ENCODE measurements around the gene EZR. TPM values are rescaled to one million over a fixed set of nuclear protein-coding genes. Genes with fewer than 3 reads are reported as not detected.
"Not testable (repeated sequence)": the region's sequence is repeated elsewhere in the genome, so short reads cannot be mapped to it uniquely, and the experiment has no call there.

Gene EZR
- total RNA-seq, 1 donor from 2014 or later: 314 TPM

GRCh38 chr6:158797331-158798310 lies 21.5 kb downstream of the EZR start:
- DNase-seq (ENCODE audit: low spot score): no peak

- peak; percentile 17 for DNase-seq (ENCODE audit: low spot score)
These were observed 22.8 kb downstream of the EZR start for GRCh38 chr6:158796353-158796752.

- DNase-seq (ENCODE audit: low spot score): no peak
These were observed 23.7 kb downstream of the EZR start for GRCh38 chr6:158795516-158795915.

DNA sequence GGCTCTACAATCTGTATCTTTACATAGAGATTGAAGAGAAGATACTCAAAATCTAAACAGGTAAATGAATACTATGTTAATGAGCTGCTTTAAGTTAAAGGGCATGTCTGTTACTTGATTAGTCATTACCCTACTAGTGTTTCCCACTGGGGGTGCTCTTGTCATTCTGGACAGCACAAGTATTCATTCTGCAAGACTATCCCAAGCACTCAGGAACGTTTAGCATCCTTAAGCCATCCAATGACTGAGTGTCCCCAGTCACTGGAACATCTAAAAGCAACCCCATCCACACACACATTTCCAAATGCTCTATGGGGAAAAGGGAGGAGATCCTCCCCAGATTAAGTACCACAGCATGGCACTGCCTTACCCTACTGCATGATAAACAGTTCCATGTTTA lies 25.7 kb downstream of the EZR start:
- DNase-seq (ENCODE audit: low spot score): no peak

- not testable (repeated sequence) for DNase-seq (ENCODE audit: low spot score)
These were observed 26.7 kb downstream of the EZR start for GRCh38 chr6:158792505-158792904.

- no peak for DNase-seq (ENCODE audit: low spot score)
These were observed 27.8 kb downstream of the EZR start for GRCh38 chr6:158791274-158791855.

- peak; percentile 32 for DNase-seq (ENCODE audit: low spot score)
These were observed 29.9 kb downstream of the EZR start for GRCh38 chr6:158789115-158789917.

DNA sequence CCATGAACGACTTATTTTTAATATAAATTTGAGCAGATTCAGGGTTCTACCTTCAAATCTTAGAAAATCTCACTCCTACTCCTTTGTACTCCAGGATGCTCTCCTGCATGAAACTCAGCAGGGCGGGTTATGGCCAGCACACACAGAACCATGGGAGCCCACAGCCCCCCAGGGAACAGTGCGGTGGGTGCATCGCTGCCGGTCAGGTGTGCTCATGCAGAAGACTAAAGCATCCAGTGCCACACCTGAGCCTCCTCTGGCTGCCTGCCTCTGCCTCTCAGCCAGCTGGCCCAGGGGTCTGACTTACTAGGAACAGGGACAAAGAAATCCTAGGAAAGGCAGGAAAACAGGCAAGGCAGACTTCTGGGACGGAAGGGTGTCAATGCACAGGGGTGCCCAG lies 31.8 kb downstream of the EZR start:
- peak; percentile 25 for DNase-seq (ENCODE audit: low spot score)

GRCh38 chr6:158786645-158787304 lies 32.4 kb downstream of the EZR start:
- DNase-seq (ENCODE audit: low spot score): peak; percentile 37

GRCh38 chr6:158785036-158785435 lies 34.1 kb downstream of the EZR start:
- no peak for DNase-seq (ENCODE audit: low spot score)

DNA sequence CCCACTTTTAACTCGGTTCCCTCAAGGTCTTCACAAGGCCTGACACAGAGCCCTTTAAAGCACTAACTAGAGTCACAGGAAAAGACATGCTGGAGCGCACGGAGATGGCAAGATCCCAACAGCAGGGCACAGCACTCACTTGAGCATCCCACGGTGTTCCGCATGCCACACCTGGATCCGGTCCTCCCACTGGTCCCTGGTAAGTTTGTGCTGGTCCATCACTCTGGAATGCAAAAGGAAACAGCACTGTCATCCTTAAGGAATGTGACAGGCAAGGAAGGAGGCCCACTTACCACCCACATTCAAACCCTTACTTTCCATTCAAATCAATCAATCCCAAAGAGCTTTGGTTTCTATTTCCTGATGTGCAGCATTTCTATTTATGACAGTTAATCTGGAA lies 34.7 kb downstream of the EZR start:
- DNase-seq (ENCODE audit: low spot score): no peak

DNA sequence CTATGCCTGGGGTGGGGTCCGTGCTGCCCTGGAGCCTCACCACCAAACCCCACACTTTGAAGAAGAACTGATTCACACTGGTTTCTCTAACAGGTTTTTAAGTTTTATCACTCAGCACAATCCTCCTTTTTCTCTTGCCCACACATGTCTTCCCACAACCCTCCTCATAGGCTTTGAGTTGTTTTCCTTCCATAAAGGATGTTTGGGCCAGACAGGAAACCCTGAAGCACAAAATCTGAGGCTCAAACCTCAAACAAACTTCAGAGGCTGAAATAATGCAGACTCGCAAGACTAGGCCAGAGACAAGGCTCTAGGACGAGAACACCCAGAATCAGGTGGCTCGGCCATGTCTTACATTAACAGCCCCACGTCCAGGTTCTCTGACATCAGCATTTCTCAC lies 35.3 kb downstream of the EZR start:
- DNase-seq (ENCODE audit: low spot score): no peak

- DNase-seq (ENCODE audit: low spot score): no peak
These were observed 36.1 kb downstream of the EZR start for GRCh38 chr6:158783167-158783450.

DNA sequence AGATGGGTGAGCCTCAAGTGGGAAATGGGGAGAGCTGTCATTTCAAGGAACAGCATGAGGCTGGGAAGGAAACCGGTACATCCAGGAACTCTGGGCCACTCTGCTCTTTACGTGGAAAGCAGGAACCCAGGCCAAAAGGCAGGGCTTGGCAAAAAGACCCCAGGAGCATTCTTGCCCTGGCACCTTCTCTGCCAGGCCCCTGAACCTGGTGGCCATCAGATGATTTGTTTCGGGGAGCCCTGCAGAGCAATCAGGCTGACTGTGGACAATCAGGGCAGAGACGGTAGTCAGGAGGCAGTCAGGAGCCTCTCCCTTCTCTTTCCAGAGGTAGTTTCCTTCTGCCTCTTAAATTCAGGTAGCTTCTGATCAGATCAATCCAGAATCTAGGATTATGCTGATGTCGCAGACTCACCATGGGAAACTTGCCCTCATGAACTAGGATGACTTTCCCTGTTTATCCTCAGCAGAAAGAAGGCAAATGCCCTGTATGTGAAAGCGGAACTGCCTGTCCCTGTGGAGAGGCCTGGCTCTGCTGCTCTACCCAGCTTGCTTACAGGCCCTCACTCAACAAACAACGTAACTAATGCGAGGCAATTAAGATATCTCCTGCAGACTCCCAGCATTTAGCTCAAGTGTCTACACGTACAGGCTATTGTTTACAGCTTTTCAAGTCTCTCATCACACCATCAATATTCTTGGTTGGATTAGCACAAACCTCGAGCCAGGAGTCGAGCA lies 36.6 kb downstream of the EZR start:
- DNase-seq (ENCODE audit: low spot score): no peak

GRCh38 chr6:158781692-158782373 lies 37.3 kb downstream of the EZR start:
- no peak for DNase-seq (ENCODE audit: low spot score)

- DNase-seq (ENCODE audit: low spot score): peak; percentile 77
These were observed 38.0 kb downstream of the EZR start for GRCh38 chr6:158780988-158781691.

DNA sequence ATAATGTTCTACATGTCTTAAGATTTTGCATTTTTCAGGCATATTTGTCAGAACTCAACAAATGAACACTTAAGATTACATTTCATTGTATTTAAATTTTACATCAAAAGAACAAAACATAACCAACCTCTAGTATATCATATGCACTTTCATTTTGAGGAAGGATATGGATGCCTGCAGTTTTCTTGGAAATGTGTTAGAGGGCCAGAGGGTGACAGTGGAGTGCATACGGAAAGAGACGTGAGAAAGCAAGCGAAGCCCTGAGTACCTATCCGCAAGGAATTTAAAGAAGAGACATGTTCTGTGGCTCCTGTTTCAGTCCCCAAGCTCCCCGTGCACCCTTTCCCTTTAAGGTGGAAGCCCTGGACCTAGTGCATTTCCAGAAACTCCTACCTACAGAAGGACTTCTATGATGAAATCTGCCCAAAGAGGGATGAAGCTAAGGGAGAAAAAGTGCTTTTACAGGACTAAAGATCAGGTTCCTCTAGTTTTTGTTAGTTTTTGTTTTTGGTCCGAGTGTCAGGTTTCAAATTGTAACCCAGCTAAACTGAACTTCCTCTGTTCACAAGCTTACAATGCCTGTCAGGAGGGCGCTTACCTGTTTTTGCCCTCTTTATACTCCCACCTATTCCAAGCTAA lies 38.8 kb downstream of the EZR start:
- no peak for DNase-seq (ENCODE audit: low spot score)

GRCh38 chr6:158778005-158778527 lies 41.1 kb downstream of the EZR start:
- DNase-seq (ENCODE audit: low spot score): no peak

- no peak for DNase-seq (ENCODE audit: low spot score)
These were observed 41.7 kb downstream of the EZR start for GRCh38 chr6:158777510-158777909.

All from ureter (tissue), 1 donor.